AG10803 (cell line): Measurements from ENCODE around the gene CREG1.

Experiments
- DNase-seq: peaks from one replicate; pipeline ENCODE4 v3.0.0; 2010; ENCODE audit warnings: low read depth
- H3K4me3 ChIP-seq: 2 replicates; pipeline ENCODE4 v1.5.1; 2011; ENCODE audit warnings: mild to moderate bottlenecking, low read length, control low read depth
- CTCF ChIP-seq: conservative IDR thresholded peaks from 2 replicates; pipeline ENCODE4 v1.5.1; 2011; ENCODE audit warnings: mild to moderate bottlenecking, low read length, control low read depth, inconsistent platforms

Gene CREG1

DNA sequence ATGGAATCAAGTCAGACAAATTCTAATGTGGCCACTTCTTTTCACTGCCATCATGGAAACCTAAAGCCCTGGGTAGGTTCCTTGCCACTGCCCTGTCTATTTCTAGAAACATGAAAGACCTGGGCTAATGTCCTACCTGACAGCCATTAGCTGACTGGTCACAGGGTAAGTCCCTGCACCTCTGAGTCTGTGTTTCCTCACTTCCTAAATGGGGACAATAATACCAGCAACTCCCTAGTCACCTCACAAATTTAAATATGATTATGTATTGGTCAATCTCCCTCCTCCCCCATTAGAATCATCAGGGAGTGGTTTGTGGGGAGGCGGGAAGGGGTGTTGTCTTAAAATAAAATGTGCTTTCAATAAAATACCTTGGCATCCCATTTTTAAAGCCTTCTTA lies 2.2 kb downstream of the CREG1 start:
- no peak for TF ChIP-seq CTCF
- no peak for DNase-seq
- no peak overlapping the region for H3K4me3 ChIP-seq

DNA sequence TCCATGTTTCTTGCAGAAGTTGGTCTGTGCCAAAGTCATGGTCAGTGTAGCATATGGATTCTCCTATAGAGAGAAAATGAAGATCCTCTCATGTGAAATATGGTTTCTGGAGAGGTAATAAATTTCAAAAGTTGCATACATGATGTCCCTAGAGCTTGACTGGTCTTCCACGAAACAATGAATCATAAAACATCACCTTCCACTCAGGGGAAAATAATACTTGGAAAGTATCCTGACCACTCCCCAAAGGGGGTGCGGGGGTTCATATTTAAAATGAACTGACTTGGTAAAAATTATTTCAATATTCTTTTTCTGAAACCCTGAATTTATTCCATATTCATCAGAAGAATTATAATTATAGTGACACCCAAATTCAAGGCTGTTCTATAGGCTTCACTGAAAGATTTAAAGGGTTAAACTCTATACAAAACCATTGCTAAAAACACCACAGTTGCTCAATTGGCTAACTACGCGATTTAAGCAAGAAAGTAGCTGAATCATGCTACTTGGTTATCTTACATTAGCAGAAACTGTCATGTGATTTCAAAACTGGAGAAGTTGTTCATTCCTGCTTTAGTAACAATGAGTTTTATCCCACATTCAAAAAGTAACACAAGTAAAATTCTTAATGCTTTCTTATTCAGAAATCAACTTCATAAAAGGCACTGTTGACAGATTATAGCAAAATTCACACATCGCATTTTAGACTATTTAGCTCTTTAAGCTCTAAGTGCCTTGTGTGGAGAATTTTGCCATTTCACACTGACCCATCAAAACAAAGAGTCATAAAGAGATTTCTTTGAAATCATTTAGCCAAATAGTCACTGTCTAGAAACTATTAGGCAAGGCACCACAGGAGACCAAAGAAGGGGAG lies 5.3 kb downstream of the CREG1 start:
- no peak overlapping the region for H3K4me3 ChIP-seq
- DNase-seq: peak; percentile 75
- no peak for TF ChIP-seq CTCF

GRCh38 chr1:167546935-167547334 lies 6.6 kb downstream of the CREG1 start:
- no peak for TF ChIP-seq CTCF
- no peak for DNase-seq
- H3K4me3 ChIP-seq: no peak overlapping the region

- DNase-seq: no peak
- TF ChIP-seq CTCF: no peak
- no peak overlapping the region for H3K4me3 ChIP-seq
These were observed 8.2 kb downstream of the CREG1 start for GRCh38 chr1:167545349-167545748.

GRCh38 chr1:167544447-167545093 lies 9.0 kb downstream of the CREG1 start:
- TF ChIP-seq CTCF: no peak
- H3K4me3 ChIP-seq: no peak overlapping the region
- DNase-seq: no peak

GRCh38 chr1:167543199-167543990 lies 10.2 kb downstream of the CREG1 start:
- TF ChIP-seq CTCF: no peak
- H3K4me3 ChIP-seq: no peak overlapping the region
- no peak for DNase-seq
